Neuronal stem cell (in vitro differentiated cells): ENCODE measurements around the gene YPEL3.

Experiments
- DNase-seq: peaks from one replicate; pipeline ENCODE4 v3.0.0-alpha.2; 2013; ENCODE audit warnings: low spot score
- H2AFZ ChIP-seq: one replicate; pipeline ENCODE4 v1.6.1; 2013; ENCODE audit warnings: mild to moderate bottlenecking, low read length, inconsistent platforms
- H2AK5ac ChIP-seq: 2 replicates; pipeline ENCODE4 v1.6.1; 2013; ENCODE audit warnings: low read depth, mild to moderate bottlenecking, inconsistent platforms, low read length, moderate library complexity, mixed read lengths
- H2BK120ac ChIP-seq: 2 replicates; pipeline ENCODE4 v1.6.1; 2013; ENCODE audit warnings: low read depth, mild to moderate bottlenecking, inconsistent platforms, low read length, moderate library complexity, mixed read lengths
- H2BK12ac ChIP-seq: one replicate; pipeline ENCODE4 v1.6.1; 2013; ENCODE audit warnings: low read length, inconsistent platforms
- H2BK15ac ChIP-seq: 2 replicates; pipeline ENCODE4 v1.6.1; 2013; ENCODE audit warnings: mild to moderate bottlenecking, low read length, inconsistent platforms, mixed read lengths
- H2BK5ac ChIP-seq: one replicate; pipeline ENCODE4 v1.6.1; 2013; ENCODE audit warnings: inconsistent platforms, mild to moderate bottlenecking, low read length, moderate library complexity
- H3K14ac ChIP-seq: one replicate; pipeline ENCODE4 v1.6.1; 2013; ENCODE audit warnings: low read length, inconsistent platforms
- H3K18ac ChIP-seq: 2 replicates; pipeline ENCODE4 v1.6.1; 2013; ENCODE audit warnings: low read length, inconsistent platforms
- H3K23ac ChIP-seq: 2 replicates; pipeline ENCODE4 v1.6.1; 2013; ENCODE audit warnings: low read depth, mild to moderate bottlenecking, mixed read lengths, low read length, inconsistent platforms; ENCODE audit not compliant: poor library complexity
- H3K27ac ChIP-seq: replicated peaks from 3 replicates; pipeline ENCODE4 v1.5.1; 2013; ENCODE audit warnings: low read length, inconsistent platforms
- H3K27me3 ChIP-seq, 3 experiments: 2 replicates each; pipeline ENCODE4 v1.6.1; 2013; ENCODE audit warnings: low read length in 3 of 3, mild to moderate bottlenecking in 2 of 3, inconsistent platforms in 1 of 3, low read depth in 1 of 3, mixed read lengths in 1 of 3, moderate library complexity in 1 of 3; ENCODE audit not compliant: control insufficient read depth in 3 of 3, insufficient read depth in 3 of 3
- H3K36me3 ChIP-seq, 2 donors: replicated peaks in 1 of 2; 2 replicates each; pipeline ENCODE4 v1.6.1; 2013; ENCODE audit warnings: low read length in 2 of 2; ENCODE audit not compliant: control insufficient read depth in 2 of 2, insufficient read depth in 2 of 2
- H3K4ac ChIP-seq: 2 replicates; pipeline ENCODE4 v1.6.1; 2013; ENCODE audit warnings: inconsistent platforms, mild to moderate bottlenecking, low read length, moderate library complexity
- H3K4me1 ChIP-seq, 2 donors: 1 replicate in 1 of 2; 2 replicates in 1 of 2; pipeline ENCODE4 v1.6.1; 2013; ENCODE audit warnings: low read length in 2 of 2, low read depth in 1 of 2; ENCODE audit not compliant: control insufficient read depth in 2 of 2, insufficient read depth in 1 of 2
- H3K4me2 ChIP-seq: one replicate; pipeline ENCODE4 v1.6.1; 2013; ENCODE audit warnings: mild to moderate bottlenecking, low read length, inconsistent platforms; ENCODE audit not compliant: insufficient read depth, poor library complexity, severe bottlenecking
- H3K4me3 ChIP-seq, 2 donors: 2 replicates each; pipeline ENCODE4 v1.5.1; 2013; ENCODE audit warnings: low read length in 2 of 2, mild to moderate bottlenecking in 2 of 2, inconsistent platforms in 1 of 2, moderate library complexity in 1 of 2
- H3K79me1 ChIP-seq: one replicate; pipeline ENCODE4 v1.6.1; 2013; ENCODE audit warnings: low read depth, mild to moderate bottlenecking, inconsistent platforms, low read length, moderate library complexity
- H3K9ac ChIP-seq: one replicate; pipeline ENCODE4 v1.6.1; 2013; ENCODE audit warnings: mild to moderate bottlenecking, low read depth, low read length, inconsistent platforms; ENCODE audit not compliant: poor library complexity
- H3K9me3 ChIP-seq, 2 donors: replicated peaks in 1 of 2; 2 replicates each; pipeline versions ENCODE3 to v1.6.1; 2013; ENCODE audit warnings: low read length in 2 of 2, mild to moderate bottlenecking in 2 of 2, inconsistent platforms in 1 of 2, low read depth in 1 of 2, mixed read lengths in 1 of 2, moderate library complexity in 1 of 2; ENCODE audit not compliant: control insufficient read depth in 2 of 2, insufficient read depth in 1 of 2
- H4K8ac ChIP-seq: one replicate; pipeline ENCODE4 v1.6.1; 2013; ENCODE audit warnings: low read depth, mild to moderate bottlenecking, inconsistent platforms, low read length, moderate library complexity
- H4K91ac ChIP-seq: one replicate; pipeline ENCODE4 v1.6.1; 2013; ENCODE audit warnings: low read length, low read depth, mild to moderate bottlenecking, inconsistent platforms; ENCODE audit not compliant: poor library complexity
- WGBS, 2 donors: extraction: QIAGEN DNeasy Blood & Tissue Kit; methylation state at CpG; one replicate each; pipeline ENCODE4 v1.1.7; 2013; ENCODE audit warnings: missing lambda C conversion rate in 2 of 2, mixed read lengths in 1 of 2; ENCODE audit not compliant: insufficient read length in 2 of 2, insufficient replicate concordance in 1 of 2; ENCODE audit errors: extremely low coverage in 2 of 2; 5-methylcytosine and 5-hydroxymethylcytosine counted together

YPEL3 gene

GRCh38 chr16:30108059-30108850 is 12.2 kb upstream of the YPEL3 start:
- H3K79me1 ChIP-seq, result no peaks in the 10 kb centered on the region
- DNase-seq, result no peak
- no peak overlapping the region for H2BK12ac ChIP-seq
- no CpG with 5 or more reads among the region's 15 CpGs for WGBS, 2 donors
- H3K4ac ChIP-seq, result no peak overlapping the region
- H3K27ac ChIP-seq, result no peak overlapping the region
- H3K9me3 ChIP-seq, result no peaks in the 10 kb centered on the region
- no peak overlapping the region for H3K9ac ChIP-seq
- no peak overlapping the region for H4K8ac ChIP-seq
- H3K4me3 ChIP-seq, result no peak overlapping the region
- H3K36me3 ChIP-seq, result peaks cover 20 to 21% of the 10 kb centered on the region in 2 donors
- no peak overlapping the region for H2AFZ ChIP-seq
- H3K23ac ChIP-seq, result peak overlapping the region; percentile 31
- no peaks in the 10 kb centered on the region for H3K27me3 ChIP-seq
- no peak overlapping the region for H4K91ac ChIP-seq
- no peak overlapping the region for H2BK15ac ChIP-seq
- no peaks in the 10 kb centered on the region for H3K4me1 ChIP-seq
- H3K14ac ChIP-seq, result peak overlapping the region; percentile 8
- no peak overlapping the region for H2AK5ac ChIP-seq
- no peak overlapping the region for H2BK5ac ChIP-seq
- no peak overlapping the region for H3K18ac ChIP-seq
- no peak overlapping the region for H3K4me2 ChIP-seq
- no peak overlapping the region for H2BK120ac ChIP-seq

GRCh38 chr16:30104492-30104891 is 8.5 kb upstream of the YPEL3 start:
- Histone ChIP-seq H3K9ac (no peak overlapping the region), H3K36me3 (peaks cover 13 to 16% of the 10 kb centered on the region in 2 donors), H2AFZ (no peak overlapping the region), H2BK12ac (no peak overlapping the region), H3K27ac (no peak overlapping the region), H3K27me3 (no peaks in the 10 kb centered on the region), H4K8ac (no peak overlapping the region), H3K14ac (no peak overlapping the region), H2BK15ac (no peak overlapping the region), H3K23ac (no peak overlapping the region), H3K4ac (no peak overlapping the region), H2BK5ac (no peak overlapping the region), H2AK5ac (no peak overlapping the region), H3K4me2 (no peak overlapping the region), H2BK120ac (no peak overlapping the region), H3K18ac (no peak overlapping the region), H3K79me1 (no peaks in the 10 kb centered on the region), H3K4me1 (no peaks in the 10 kb centered on the region), H3K4me3 (no peak overlapping the region), H4K91ac (no peak overlapping the region), H3K9me3 (no peaks in the 10 kb centered on the region)
- DNase-seq, result no peak
- no CpG with 5 or more reads among the region's 6 CpGs for WGBS, 2 donors

- WGBS, 2 donors, result no CpG with 5 or more reads among the region's 4 CpGs
- H3K4me1 ChIP-seq, result no peaks in the 10 kb centered on the region
- H3K4ac ChIP-seq, result no peak overlapping the region
- no peak overlapping the region for H3K14ac ChIP-seq
- no peak overlapping the region for H2BK12ac ChIP-seq
- no peak overlapping the region for H3K23ac ChIP-seq
- H2BK15ac ChIP-seq, result no peak overlapping the region
- H3K79me1 ChIP-seq, result no peaks in the 10 kb centered on the region
- no peak overlapping the region for H3K4me2 ChIP-seq
- H3K18ac ChIP-seq, result no peak overlapping the region
- no peaks in the 10 kb centered on the region for H3K27me3 ChIP-seq
- no peak overlapping the region for H2AFZ ChIP-seq
- no peak overlapping the region for H2AK5ac ChIP-seq
- no peak overlapping the region for H3K9ac ChIP-seq
- no peaks in the 10 kb centered on the region for H3K9me3 ChIP-seq
- peaks cover 13 to 16% of the 10 kb centered on the region in 2 donors for H3K36me3 ChIP-seq
- H4K91ac ChIP-seq, result no peak overlapping the region
- no peak overlapping the region for H4K8ac ChIP-seq
- no peak overlapping the region for H3K27ac ChIP-seq
- no peak for DNase-seq
- H2BK120ac ChIP-seq, result no peak overlapping the region
- no peak overlapping the region for H3K4me3 ChIP-seq
- H2BK5ac ChIP-seq, result no peak overlapping the region
Observed at GRCh38 chr16:30104090-30104489, 8.1 kb upstream of the YPEL3 start.

- H2AFZ ChIP-seq, result no peak overlapping the region
- no peak for DNase-seq
- peak overlapping the region; percentile 20 for H2AK5ac ChIP-seq
- no peak overlapping the region for H2BK120ac ChIP-seq
- H3K27me3 ChIP-seq, result no peaks in the 10 kb centered on the region
- no peak overlapping the region for H2BK12ac ChIP-seq
- H4K8ac ChIP-seq, result no peak overlapping the region
- H3K9ac ChIP-seq, result no peak overlapping the region
- no peaks in the 10 kb centered on the region for H3K79me1 ChIP-seq
- no peak overlapping the region for H3K14ac ChIP-seq
- H3K36me3 ChIP-seq, result no peaks in the 10 kb centered on the region
- H3K18ac ChIP-seq, result no peak overlapping the region
- no peak overlapping the region for H4K91ac ChIP-seq
- no peak overlapping the region for H3K4ac ChIP-seq
- H2BK5ac ChIP-seq, result no peak overlapping the region
- no CpG with 5 or more reads among the region's 18 CpGs for WGBS, 2 donors
- H3K4me2 ChIP-seq, result no peak overlapping the region
- peaks cover 11 to 23% of the 10 kb centered on the region in 2 donors for H3K9me3 ChIP-seq
- peak overlapping the region; percentile 90 for H3K27ac ChIP-seq
- peaks cover 19 to 21% of the 10 kb centered on the region in 2 donors for H3K4me1 ChIP-seq
- no peak overlapping the region for H3K23ac ChIP-seq
- peak overlapping the region in 1 of 2 donors; percentile 12 for H3K4me3 ChIP-seq
- no peak overlapping the region for H2BK15ac ChIP-seq
Observed at GRCh38 chr16:30096862-30097563, 1.0 kb upstream of the YPEL3 start.
